IPS DF 6.9 (cell line): Measurements from ENCODE around the gene DIS3L2.

Experiments
- DNase-seq: peaks from one replicate; pipeline ENCODE4 v3.0.0-alpha.2; 2013; ENCODE audit warnings: low read depth, low spot score
- H3K27ac ChIP-seq: one replicate; pipeline ENCODE4 v1.5.1; 2013; ENCODE audit warnings: low read length, control low read depth
- H3K27me3 ChIP-seq: 2 replicates; pipeline ENCODE4 v1.6.1; 2013; ENCODE audit warnings: mild to moderate bottlenecking, low read length; ENCODE audit not compliant: control insufficient read depth, insufficient read depth
- H3K36me3 ChIP-seq: 2 replicates; pipeline ENCODE4 v1.6.1; 2013; ENCODE audit warnings: low read length; ENCODE audit not compliant: control insufficient read depth, insufficient read depth
- H3K4me1 ChIP-seq: 2 replicates; pipeline ENCODE4 v1.6.1; 2013; ENCODE audit warnings: low read length; ENCODE audit not compliant: control insufficient read depth, insufficient read depth
- H3K4me3 ChIP-seq: 2 replicates; pipeline ENCODE4 v1.5.1; 2013; ENCODE audit warnings: mild to moderate bottlenecking, low read length
- H3K9me3 ChIP-seq: 2 replicates; pipeline ENCODE4 v1.6.1; 2013; ENCODE audit warnings: low read length, inconsistent platforms; ENCODE audit not compliant: control insufficient read depth, insufficient read depth
- WGBS: extraction: QIAGEN DNeasy Blood & Tissue Kit; methylation state at CpG from one replicate; pipeline ENCODE4 v1.1.7; 2013; ENCODE audit warnings: mixed read lengths, missing lambda C conversion rate; ENCODE audit not compliant: insufficient read length, insufficient coverage; 5-methylcytosine and 5-hydroxymethylcytosine counted together

DIS3L2 gene

DNA sequence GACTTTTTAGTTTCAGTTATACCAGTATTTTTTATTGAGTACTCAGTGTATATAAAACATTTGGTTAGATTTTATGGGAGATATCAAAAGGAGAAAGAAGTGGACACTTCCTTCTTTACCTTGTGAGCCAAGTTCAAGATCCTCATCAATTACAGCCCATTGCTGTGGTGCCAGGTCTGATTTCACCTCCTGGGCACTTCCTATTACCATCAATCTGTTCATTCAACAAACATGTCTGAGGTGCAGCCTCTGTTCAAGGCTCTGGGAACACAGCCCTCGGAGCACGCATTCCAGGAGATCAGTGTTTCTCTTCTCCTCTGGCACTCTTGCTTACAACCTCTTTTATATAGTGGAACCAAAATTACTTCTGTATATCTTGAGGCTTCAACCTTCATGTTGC lies 245.7 kb downstream of the DIS3L2 start:
- DNase-seq: no peak
- Histone ChIP-seq H3K36me3 (0 out of 2 replicates have a peak, but pooled peaks cover 2% of the 10 kb centered on the region), H3K27me3 (no peaks in the 10 kb centered on the region), H3K4me3 (no peak overlapping the region), H3K4me1 (no peaks in the 10 kb centered on the region), H3K27ac (no peak overlapping the region), H3K9me3 (no peaks in the 10 kb centered on the region)
- WGBS: no CpG with 5 or more reads among the region's 2 CpGs

DNA sequence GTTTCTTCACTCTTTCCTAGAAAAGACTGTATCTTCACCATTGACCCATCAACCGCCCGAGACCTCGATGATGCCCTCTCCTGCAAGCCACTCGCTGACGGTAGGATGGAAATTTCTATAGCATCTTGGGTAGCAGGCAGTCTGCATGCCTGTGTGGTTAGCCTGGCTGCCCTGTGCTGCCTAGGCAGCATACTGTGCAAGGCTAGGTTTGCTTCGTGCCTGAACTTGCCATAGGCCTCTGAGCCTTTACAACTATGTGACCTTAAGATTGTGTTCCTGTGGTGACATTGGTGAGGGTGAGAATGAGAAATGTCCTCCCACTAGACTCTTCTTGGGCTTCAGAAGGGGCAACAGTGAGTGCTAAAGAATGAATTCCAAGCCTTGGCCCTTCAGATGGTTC lies 248.8 kb downstream of the DIS3L2 start:
- H3K27ac ChIP-seq: no peak overlapping the region
- no peaks in the 10 kb centered on the region for H3K4me1 ChIP-seq
- no CpG with 5 or more reads among the region's 6 CpGs for WGBS
- H3K36me3 ChIP-seq: 0 out of 2 replicates have a peak, but pooled peaks cover 2% of the 10 kb centered on the region
- H3K9me3 ChIP-seq: no peaks in the 10 kb centered on the region
- no peak overlapping the region for H3K4me3 ChIP-seq
- DNase-seq: no peak
- H3K27me3 ChIP-seq: no peaks in the 10 kb centered on the region

DNA sequence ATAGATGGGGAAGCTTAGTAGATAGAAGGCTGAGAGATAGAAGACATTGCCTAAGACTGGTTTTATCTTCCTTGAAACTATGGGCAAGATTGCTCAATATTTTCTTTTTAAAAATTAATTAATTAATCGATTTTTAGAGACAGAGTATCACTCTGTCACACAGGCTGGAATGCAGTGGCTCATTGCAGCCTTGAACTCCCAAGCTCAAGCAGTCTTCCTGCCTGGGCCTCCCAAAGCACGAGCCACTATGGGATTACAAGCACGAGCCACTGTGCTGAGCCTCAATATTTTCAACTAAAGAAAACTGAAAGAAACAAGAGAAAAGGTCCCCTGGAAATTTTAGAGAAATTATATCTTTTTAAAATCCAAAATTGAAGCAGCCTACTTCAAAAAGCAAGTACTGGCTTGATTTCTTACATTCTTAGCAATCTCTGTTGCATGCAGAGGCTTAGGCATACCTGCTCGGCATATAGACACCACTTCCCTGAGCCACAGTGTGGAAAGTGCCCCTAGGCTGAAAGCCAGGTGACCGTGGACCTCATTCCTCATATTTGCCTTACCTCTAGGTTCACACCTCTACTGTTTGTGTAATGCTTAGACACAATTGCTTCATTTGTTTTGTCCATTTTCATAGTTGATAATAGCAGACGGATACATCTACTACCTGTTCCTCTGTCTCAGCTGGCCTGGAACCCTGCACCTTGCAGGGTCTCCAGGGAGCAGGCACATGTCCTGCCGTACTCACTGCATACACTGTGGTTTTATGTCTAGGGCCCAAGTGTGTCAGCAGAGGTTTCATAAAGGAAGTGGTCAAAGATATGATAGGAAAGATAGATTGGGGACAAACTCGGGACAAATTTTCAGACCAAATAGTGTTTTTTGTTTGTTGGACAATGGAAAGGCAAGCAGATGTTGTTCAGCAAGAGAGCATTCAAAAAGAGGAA lies 250.5 kb downstream of the DIS3L2 start:
- Histone ChIP-seq H3K27me3 (no peaks in the 10 kb centered on the region), H3K4me3 (no peak overlapping the region), H3K4me1 (no peaks in the 10 kb centered on the region), H3K36me3 (0 out of 2 replicates have a peak, but pooled peaks cover 2% of the 10 kb centered on the region), H3K27ac (no peak overlapping the region), H3K9me3 (no peaks in the 10 kb centered on the region)
- DNase-seq: no peak
- no CpG with 5 or more reads among the region's 8 CpGs for WGBS

GRCh38 chr2:232213176-232213575 lies 251.7 kb downstream of the DIS3L2 start:
- no peak for DNase-seq
- no CpG with 5 or more reads among the region's 2 CpGs for WGBS
- Histone ChIP-seq H3K27me3 (no peaks in the 10 kb centered on the region), H3K27ac (no peak overlapping the region), H3K36me3 (0 out of 2 replicates have a peak, but pooled peaks cover 2% of the 10 kb centered on the region), H3K9me3 (no peaks in the 10 kb centered on the region), H3K4me1 (no peaks in the 10 kb centered on the region), H3K4me3 (no peak overlapping the region)

DNA sequence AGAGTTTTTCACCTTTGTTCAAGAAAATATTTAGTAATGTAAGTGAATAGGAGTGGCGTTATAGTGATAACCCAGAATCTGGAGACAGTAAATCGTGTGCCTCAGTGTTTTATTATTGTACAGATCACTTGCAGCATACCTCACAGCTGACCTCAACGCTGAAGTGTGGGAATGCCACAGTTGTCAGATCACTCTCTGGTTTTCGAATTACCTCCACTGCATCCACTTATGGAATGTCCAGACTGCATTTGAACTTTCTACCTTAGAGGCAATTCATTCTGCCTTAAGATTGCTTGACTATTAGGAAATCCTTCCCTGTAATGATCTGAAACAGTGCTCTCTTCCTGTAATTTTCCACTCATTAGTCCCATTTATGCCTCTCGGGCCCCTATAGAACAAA lies 252.5 kb downstream of the DIS3L2 start:
- DNase-seq: no peak
- H3K36me3 ChIP-seq: 0 out of 2 replicates have a peak, but pooled peaks cover 2% of the 10 kb centered on the region
- no peaks in the 10 kb centered on the region for H3K27me3 ChIP-seq
- no peaks in the 10 kb centered on the region for H3K9me3 ChIP-seq
- 0 out of 2 replicates have a peak, but pooled peaks cover 2% of the 10 kb centered on the region for H3K4me1 ChIP-seq
- no peak overlapping the region for H3K4me3 ChIP-seq
- H3K27ac ChIP-seq: no peak overlapping the region
- no CpG with 5 or more reads among the region's 5 CpGs for WGBS

DNA sequence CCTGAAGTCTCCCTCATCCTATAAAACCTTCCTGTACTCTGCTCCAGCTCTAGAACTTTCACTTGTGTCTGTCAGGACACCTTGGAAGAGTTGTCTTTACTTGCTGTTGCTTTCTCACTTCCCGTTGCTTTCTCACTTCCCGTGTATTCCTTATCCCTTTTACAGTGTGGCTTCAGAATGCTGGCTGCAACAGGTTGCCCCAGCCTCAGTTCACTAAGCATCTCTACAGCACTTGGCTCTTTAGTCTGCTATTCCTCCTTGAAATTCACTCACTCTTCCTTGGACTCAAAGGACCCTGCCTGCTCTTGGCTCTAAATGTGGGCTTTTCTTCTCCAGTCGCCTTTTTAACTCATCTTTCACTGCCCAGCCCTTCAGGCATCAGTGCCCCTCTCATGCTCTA lies 254.5 kb downstream of the DIS3L2 start:
- no peaks in the 10 kb centered on the region for H3K9me3 ChIP-seq
- no peak for DNase-seq
- no peaks in the 10 kb centered on the region for H3K36me3 ChIP-seq
- 0 out of 2 replicates have a peak, but pooled peaks cover 2% of the 10 kb centered on the region for H3K4me1 ChIP-seq
- H3K27ac ChIP-seq: no peak overlapping the region
- H3K4me3 ChIP-seq: no peak overlapping the region
- H3K27me3 ChIP-seq: no peaks in the 10 kb centered on the region
- WGBS: no CpG with 5 or more reads among the region's 3 CpGs

GRCh38 chr2:232218778-232219495 lies 257.4 kb downstream of the DIS3L2 start:
- no peak overlapping the region for H3K27ac ChIP-seq
- H3K4me1 ChIP-seq: 0 out of 2 replicates have a peak, but pooled peaks cover 2% of the 10 kb centered on the region
- DNase-seq: no peak
- no peaks in the 10 kb centered on the region for H3K27me3 ChIP-seq
- no CpG with 5 or more reads among the region's 6 CpGs for WGBS
- H3K9me3 ChIP-seq: no peaks in the 10 kb centered on the region
- H3K4me3 ChIP-seq: no peak overlapping the region
- no peaks in the 10 kb centered on the region for H3K36me3 ChIP-seq

DNA sequence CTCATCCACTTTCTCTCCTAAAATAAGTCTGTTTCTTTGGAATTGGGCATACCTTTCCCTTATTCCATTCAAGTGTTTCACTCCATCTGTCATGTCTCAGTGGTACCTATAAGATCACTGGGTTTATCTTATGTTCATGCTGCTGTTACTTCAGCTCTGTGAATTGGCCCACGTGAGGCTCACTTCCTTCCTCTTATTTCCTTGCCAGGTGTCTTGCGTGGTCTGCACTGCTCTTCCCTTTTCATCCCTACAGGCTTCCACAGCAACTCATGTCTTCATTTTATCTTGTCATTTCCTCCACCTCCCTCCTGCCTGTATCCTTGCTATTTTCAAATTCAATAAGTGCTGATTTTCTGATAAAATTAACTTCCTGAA lies 258.0 kb downstream of the DIS3L2 start:
- WGBS: no CpG with 5 or more reads among the region's 2 CpGs
- 0 out of 2 replicates have a peak, but pooled peaks cover 2% of the 10 kb centered on the region for H3K4me1 ChIP-seq
- H3K27me3 ChIP-seq: no peaks in the 10 kb centered on the region
- no peak overlapping the region for H3K4me3 ChIP-seq
- no peaks in the 10 kb centered on the region for H3K36me3 ChIP-seq
- no peak for DNase-seq
- H3K9me3 ChIP-seq: no peaks in the 10 kb centered on the region
- H3K27ac ChIP-seq: no peak overlapping the region

DNA sequence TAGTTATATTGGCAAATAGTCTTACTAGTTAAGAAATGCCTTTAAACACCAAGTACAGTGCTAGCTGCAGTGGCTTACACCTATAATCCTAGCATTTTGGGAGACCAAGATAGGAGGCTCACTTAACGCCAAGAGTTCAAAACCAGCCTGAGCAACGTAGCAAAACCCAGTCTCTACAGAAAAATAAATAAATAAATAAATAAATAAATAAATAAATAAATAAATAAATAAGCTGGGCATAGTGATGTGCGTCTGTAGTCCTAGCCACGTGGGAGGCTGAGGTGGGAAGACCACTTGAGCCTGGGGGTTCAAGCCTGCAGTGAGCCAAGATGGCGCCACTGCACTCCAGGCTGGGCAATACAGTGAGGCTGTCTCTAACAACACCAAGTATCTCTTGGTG lies 258.4 kb downstream of the DIS3L2 start:
- H3K4me3 ChIP-seq: no peak overlapping the region
- 0 out of 2 replicates have a peak, but pooled peaks cover 2% of the 10 kb centered on the region for H3K4me1 ChIP-seq
- no peaks in the 10 kb centered on the region for H3K36me3 ChIP-seq
- no CpG with 5 or more reads among the region's 5 CpGs for WGBS
- H3K27ac ChIP-seq: no peak overlapping the region
- no peaks in the 10 kb centered on the region for H3K9me3 ChIP-seq
- DNase-seq: no peak
- H3K27me3 ChIP-seq: no peaks in the 10 kb centered on the region

DNA sequence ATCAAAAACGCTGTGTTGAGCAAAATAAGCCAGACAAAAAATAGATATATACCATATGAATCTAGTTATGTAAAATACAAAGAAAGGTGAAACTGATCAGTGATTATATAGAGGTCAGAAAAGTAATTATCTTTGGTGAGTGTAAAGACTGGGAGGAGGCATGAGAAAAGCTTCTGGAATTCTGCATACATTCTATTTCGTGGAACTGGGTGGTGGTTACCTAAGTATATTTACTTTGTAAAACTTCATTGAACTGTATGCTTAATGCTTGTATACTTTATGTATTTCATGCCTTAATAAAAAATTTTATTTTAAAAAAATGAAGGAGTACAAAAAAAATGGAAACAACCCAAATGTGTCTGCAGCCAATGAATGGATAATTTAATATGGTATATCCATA lies 263.9 kb downstream of the DIS3L2 start:
- H3K4me3 ChIP-seq: no peak overlapping the region
- DNase-seq: no peak
- H3K27ac ChIP-seq: no peak overlapping the region
- H3K27me3 ChIP-seq: no peaks in the 10 kb centered on the region
- H3K36me3 ChIP-seq: no peaks in the 10 kb centered on the region
- H3K9me3 ChIP-seq: no peaks in the 10 kb centered on the region
- H3K4me1 ChIP-seq: no peaks in the 10 kb centered on the region
- no CpG with 5 or more reads among the region's 2 CpGs for WGBS
